Activated naive CD4-positive, alpha-beta T cell treated with anti-CD3 and anti-CD28 coated beads, Interleukin-2, amount 50 U/mL, for 72 hours (primary cell): ENCODE data around the gene SLF1. TPM values are rescaled to one million over a fixed set of nuclear protein-coding genes. Genes with fewer than 3 reads are reported as not detected.
A peak's percentile ranks its signal among the peaks of the same experiment; 100 is the strongest.
"Not testable (repeated sequence)": the region's sequence is repeated elsewhere in the genome, so short reads cannot be mapped to it uniquely, and the experiment has no call there.

Experiments used
- ATAC-seq, 2 donors: fragments of 150-1000 bp; cut with Tn5 transposase; 2 replicates each; pipeline ENCODE4 v1.10.0; 2021; ENCODE audit warnings: mild to moderate bottlenecking in 2 of 2, moderate library complexity in 2 of 2
- DNase-seq, 2 donors: peaks; one replicate each; pipeline ENCODE4 v3.0.0; 2021 to 2022; ENCODE audit warnings: low spot score in 2 of 2
- H3K27ac Mint-ChIP-seq, 2 donors: one replicate each; pipeline ENCODE4 v1.8.0; 2022; ENCODE audit warnings: mild to moderate bottlenecking in 2 of 2, mixed read lengths in 2 of 2
- H3K36me3 Mint-ChIP-seq, 2 donors: one replicate each; pipeline ENCODE4 v1.8.0; 2022; ENCODE audit warnings: mixed read lengths in 2 of 2
- H3K9me3 Mint-ChIP-seq, 2 donors: one replicate each; pipeline ENCODE4 v1.8.0; 2022; ENCODE audit warnings: mixed read lengths in 2 of 2
- total RNA-seq, 2 donors: library from RNA; stranded (reverse); gene quantifications; one replicate each; pipeline ENCODE4 v1.2.3, GENCODE V29; 2022

Gene SLF1
- 10 to 100 TPM; 16.2 to 19.4 TPM for total RNA-seq

GRCh38 chr5:94618493-94619328 is at the start of gene SLF1, which contains the start of gene KIAA0825:
SLF1 (plus strand) TSS chr5:94618669; CDS start chr5:94628811, 10,142 bp downstream.
KIAA0825 (minus strand) TSS chr5:94618604; CDS start chr5:94537126, 81,478 bp downstream.
- Mint-ChIP-seq H3K36me3 (peaks cover 5 to 18% of the 10 kb centered on the region in 2 donors), H3K9me3 (no peaks in the 10 kb centered on the region), H3K27ac (peak within 1 kb of the TSS; percentile 85 to 93)
- peak; percentile 93 to 97 for ATAC-seq
- DNase-seq, result peak; percentile 83 to 87

- Mint-ChIP-seq H3K36me3 (no peaks in the 10 kb centered on the region), H3K9me3 (no peaks in the 10 kb centered on the region), H3K27ac (no peak overlapping the region)
- no peak for DNase-seq
- ATAC-seq, result no peak
These were observed 47.1 kb upstream of the SLF1 start for GRCh38 chr5:94571415-94571814.

GRCh38 chr5:94573349-94573748 is 45.1 kb upstream of the SLF1 start:
- not testable (repeated sequence) for H3K27ac Mint-ChIP-seq, H3K9me3 Mint-ChIP-seq, H3K36me3 Mint-ChIP-seq, DNase-seq, ATAC-seq

- ATAC-seq (peak in 1 of 2 donors; percentile 30), DNase-seq (no peak)
- H3K9me3 Mint-ChIP-seq, result no peaks in the 10 kb centered on the region
- H3K36me3 Mint-ChIP-seq, result no peaks in the 10 kb centered on the region
- peak overlapping the region in 1 of 2 donors; percentile 7 for H3K27ac Mint-ChIP-seq
These were observed 43.3 kb upstream of the SLF1 start for GRCh38 chr5:94575196-94575595.

- ATAC-seq, result peak in 1 of 2 donors; percentile 68
- no peaks in the 10 kb centered on the region for H3K36me3 Mint-ChIP-seq
- DNase-seq, result no peak
- no peak overlapping the region for H3K27ac Mint-ChIP-seq
- H3K9me3 Mint-ChIP-seq, result no peaks in the 10 kb centered on the region
These were observed 40.8 kb upstream of the SLF1 start for GRCh38 chr5:94577466-94578245.

- ATAC-seq, result no peak
- Mint-ChIP-seq H3K36me3 (peaks cover 0 to 22% of the 10 kb centered on the region in 2 donors), H3K27ac (no peak overlapping the region)
These were observed 23.1 kb upstream of the SLF1 start for GRCh38 chr5:94595281-94595840.

GRCh38 chr5:94613583-94613982 is 4.9 kb upstream of the SLF1 start:
- Mint-ChIP-seq H3K36me3 (peaks cover 5 to 9% of the 10 kb centered on the region in 2 donors), H3K9me3 (no peaks in the 10 kb centered on the region), H3K27ac (no peak overlapping the region)
- ATAC-seq (peak in 1 of 2 donors; percentile 39), DNase-seq (no peak)

More at GRCh38 chr5:94595281-94595840, 23.1 kb upstream of the SLF1 start:
- H3K9me3 Mint-ChIP-seq, result peaks cover 0 to 10% of the 10 kb centered on the region in 2 donors
- DNase-seq, result no peak

GRCh38 chr5:94614156-94614805 is 4.2 kb upstream of the SLF1 start:
- ATAC-seq, result no peak
- DNase-seq, result no peak
- no peaks in the 10 kb centered on the region for H3K9me3 Mint-ChIP-seq
- no peak overlapping the region for H3K27ac Mint-ChIP-seq
- peaks cover 5 to 14% of the 10 kb centered on the region in 2 donors for H3K36me3 Mint-ChIP-seq

GRCh38 chr5:94615862-94616261 is 2.6 kb upstream of the SLF1 start:
- DNase-seq, result no peak
- ATAC-seq, result no peak

GRCh38 chr5:94618029-94618492 is 408 bp upstream of the SLF1 start:
- Mint-ChIP-seq H3K27ac (peak overlapping the region; percentile 85 to 93), H3K9me3 (no peaks in the 10 kb centered on the region), H3K36me3 (peaks cover 5 to 18% of the 10 kb centered on the region in 2 donors)
- no peak for DNase-seq
- peak; percentile 47 to 53 for ATAC-seq

More at GRCh38 chr5:94615862-94616261, 2.6 kb upstream of the SLF1 start:
- H3K27ac Mint-ChIP-seq, result no peak overlapping the region
- H3K36me3 Mint-ChIP-seq, result peaks cover 5 to 18% of the 10 kb centered on the region in 2 donors
- no peaks in the 10 kb centered on the region for H3K9me3 Mint-ChIP-seq

- ATAC-seq (no peak), DNase-seq (no peak)
- Mint-ChIP-seq H3K9me3 (no peaks in the 10 kb centered on the region), H3K27ac (peak overlapping the region in 1 of 2 donors; percentile 85), H3K36me3 (peaks cover 5 to 18% of the 10 kb centered on the region in 2 donors)
These were observed 1.8 kb downstream of the SLF1 start for GRCh38 chr5:94620256-94620655.

- H3K27ac Mint-ChIP-seq, result no peak overlapping the region
- no peak for DNase-seq
- H3K36me3 Mint-ChIP-seq, result peaks cover 5 to 18% of the 10 kb centered on the region in 2 donors
- no peak for ATAC-seq
- no peaks in the 10 kb centered on the region for H3K9me3 Mint-ChIP-seq
These were observed 3.3 kb downstream of the SLF1 start for GRCh38 chr5:94621763-94622162.

GRCh38 chr5:94623011-94623410 is 4.5 kb downstream of the SLF1 start:
- peaks cover 1 to 14% of the 10 kb centered on the region in 2 donors for H3K36me3 Mint-ChIP-seq
- H3K9me3 Mint-ChIP-seq, result no peaks in the 10 kb centered on the region
- DNase-seq (no peak), ATAC-seq (no peak)
- no peak overlapping the region for H3K27ac Mint-ChIP-seq

- Mint-ChIP-seq H3K9me3 (no peaks in the 10 kb centered on the region), H3K27ac (no peak overlapping the region), H3K36me3 (peaks cover 2 to 8% of the 10 kb centered on the region in 2 donors)
- DNase-seq (no peak), ATAC-seq (no peak)
These were observed 5.4 kb downstream of the SLF1 start for GRCh38 chr5:94623877-94624276.

- no peaks in the 10 kb centered on the region for H3K9me3 Mint-ChIP-seq
These were observed 8.7 kb downstream of the SLF1 start for GRCh38 chr5:94627191-94627590.

GRCh38 chr5:94632024-94632423 is 13.6 kb downstream of the SLF1 start:
- Mint-ChIP-seq H3K36me3 (peaks cover 35 to 50% of the 10 kb centered on the region in 2 donors), H3K9me3 (peaks cover 10 to 14% of the 10 kb centered on the region in 2 donors), H3K27ac (no peak overlapping the region)
- no peak for ATAC-seq
- no peak for DNase-seq

More at GRCh38 chr5:94627191-94627590, 8.7 kb downstream of the SLF1 start:
- Mint-ChIP-seq H3K36me3 (peaks cover 5 to 23% of the 10 kb centered on the region in 2 donors), H3K27ac (no peak overlapping the region)
- no peak for DNase-seq
- ATAC-seq, result no peak
